Endothelial cell of umbilical vein (primary cell): ENCODE data around the gene ZNF273. TPM values are rescaled to one million over a fixed set of nuclear protein-coding genes. Genes with fewer than 3 reads are reported as not detected.

Experiments
- BruUV-seq: library from RNA; stranded (reverse); fragments of 400-500 nt; replicated peaks from 2 replicates; lab custom pipeline; 2021; lab: Mats Ljungman, UMichigan
- CTCF ChIA-PET: fragments of 300-600, 350-600 bp; sonication (Branson Sonifier 250); formaldehyde crosslinking; loops from one replicate; lab custom pipeline; 2021; ENCODE audit warnings: antibody characterized with exemption, inconsistent platforms; lab: Charles Lee
- POLR2A ChIA-PET: fragments of 300-600, 350-600 bp; sonication (Branson Sonifier 250); formaldehyde crosslinking; loops from one replicate; lab custom pipeline; 2021; ENCODE audit warnings: antibody characterized with exemption, inconsistent platforms; lab: Charles Lee
- DNase-seq: peaks from one replicate; pipeline ENCODE4 v3.0.0-alpha.2; 2011; ENCODE audit warnings: low read depth, low spot score
- FAIRE-seq: peaks from 2 replicates; lab custom pipeline; 2011; peaks lifted over from hg19 to GRCh38; lab: Jason Lieb, UNC
- H2AFZ ChIP-seq: 2 replicates; pipeline ENCODE4 v1.6.0; 2012; ENCODE audit warnings: low read depth, low read length, control low read depth, inconsistent platforms
- H3K27ac ChIP-seq: 2 replicates; pipeline ENCODE4 v1.5.1; 2011; ENCODE audit warnings: low read depth, mild to moderate bottlenecking, control low read depth, low read length, moderate library complexity; ENCODE audit not compliant: insufficient read depth
- H3K27me3 ChIP-seq, 2 experiments: 2 replicates each; pipeline versions ENCODE4 v1.6.0 to v1.6.1; 2011; ENCODE audit warnings: low read length in 2 of 2, mixed read lengths in 1 of 2; ENCODE audit not compliant: control insufficient read depth in 2 of 2, insufficient read depth in 2 of 2
- H3K36me3 ChIP-seq, 2 experiments: 2 replicates in 1 of 2; 3 replicates in 1 of 2; pipeline ENCODE4 v1.5.1; 2011; ENCODE audit warnings: low read length in 2 of 2, mild to moderate bottlenecking in 1 of 2, moderate library complexity in 1 of 2; ENCODE audit not compliant: control insufficient read depth in 2 of 2, insufficient read depth in 2 of 2; ENCODE audit errors: extremely low read depth in 1 of 2
- H3K4me1 ChIP-seq: 3 replicates; pipeline ENCODE4 v1.5.1; 2011; ENCODE audit warnings: mild to moderate bottlenecking, low read length; ENCODE audit not compliant: control insufficient read depth, insufficient read depth; ENCODE audit errors: extremely low read depth
- H3K4me2 ChIP-seq: 2 replicates; pipeline ENCODE4 v1.6.1; 2011; ENCODE audit warnings: low read length, control low read depth, mixed read lengths; ENCODE audit not compliant: insufficient read depth
- H3K4me3 ChIP-seq, 3 experiments: fragments of 200-600 bp in 1 of 3; sonication (generic), shearing (Covaris generic) in 1 of 3; replicated peaks in 1 of 3; 2 replicates each; pipeline ENCODE4 v1.5.1; 2011 to 2016; ENCODE audit warnings: control low read depth in 3 of 3, low read length in 3 of 3, mild to moderate bottlenecking in 2 of 3, inconsistent platforms in 1 of 3, low read depth in 1 of 3, moderate library complexity in 1 of 3; ENCODE audit not compliant: insufficient read depth in 1 of 3
- H3K79me2 ChIP-seq: 2 replicates; pipeline ENCODE4 v1.6.0; 2012; ENCODE audit warnings: low read length, inconsistent platforms; ENCODE audit not compliant: control insufficient read depth, insufficient read depth
- H3K9ac ChIP-seq: replicated peaks from 2 replicates; pipeline ENCODE3; 2011; ENCODE audit warnings: low read length, control low read depth; ENCODE audit not compliant: insufficient read depth; ENCODE audit errors: extremely low read depth
- H3K9me1 ChIP-seq: replicated peaks from 3 replicates; pipeline ENCODE4 v1.6.0; 2011; ENCODE audit warnings: mild to moderate bottlenecking, low read length; ENCODE audit not compliant: control insufficient read depth, insufficient read depth; ENCODE audit errors: extremely low read depth
- H3K9me3 ChIP-seq: replicated peaks from 2 replicates; pipeline ENCODE4 v1.5.1; 2012; ENCODE audit warnings: low read length, inconsistent platforms; ENCODE audit not compliant: control insufficient read depth, insufficient read depth
- H4K20me1 ChIP-seq: replicated peaks from 2 replicates; pipeline ENCODE3; 2011; ENCODE audit warnings: mild to moderate bottlenecking, low read length; ENCODE audit not compliant: control insufficient read depth, insufficient read depth; ENCODE audit errors: extremely low read depth
- CTCF ChIP-seq, 2 donors: IDR thresholded peaks; 1 replicate in 1 of 2; 2 replicates in 1 of 2; pipeline ENCODE4 v1.5.1; 2011; ENCODE audit warnings: low read length in 2 of 2, mild to moderate bottlenecking in 2 of 2, moderate library complexity in 2 of 2, control low read depth in 1 of 2, inconsistent platforms in 1 of 2, low read depth in 1 of 2; ENCODE audit not compliant: insufficient read depth in 1 of 2; ENCODE audit errors: extremely low read depth in 1 of 2
- EZH2 ChIP-seq: IDR thresholded peaks from 2 replicates; pipeline ENCODE4 v1.6.1; 2012; ENCODE audit warnings: borderline replicate concordance, low read depth, mild to moderate bottlenecking, moderate library complexity, low read length, inconsistent platforms; ENCODE audit not compliant: severe bottlenecking
- FOS ChIP-seq: IDR thresholded peaks from 2 replicates; pipeline ENCODE4 v1.6.1; 2011; ENCODE audit warnings: mild to moderate bottlenecking, low read length, moderate library complexity, borderline replicate concordance; ENCODE audit not compliant: insufficient read depth
- GATA2 ChIP-seq: IDR thresholded peaks from 2 replicates; pipeline ENCODE4 v1.7.0; 2011; ENCODE audit warnings: low read depth, mild to moderate bottlenecking, moderate library complexity, mixed read lengths, low read length; ENCODE audit not compliant: insufficient read length, insufficient read depth
- JUN ChIP-seq: IDR thresholded peaks from 2 replicates; pipeline ENCODE4 v1.6.1; 2011; ENCODE audit warnings: borderline replicate concordance, low read depth; ENCODE audit not compliant: insufficient read length, insufficient read depth
- MAX ChIP-seq: IDR thresholded peaks from 2 replicates; pipeline ENCODE4 v1.6.1; 2011; ENCODE audit not compliant: insufficient read depth, insufficient read length
- MYC ChIP-seq: IDR thresholded peaks from one replicate; pipeline ENCODE4 v1.6.1; 2011; ENCODE audit warnings: mild to moderate bottlenecking, low read depth, low read length
- POLR2A ChIP-seq: IDR thresholded peaks from 2 replicates; pipeline ENCODE4 v1.6.1; 2012; ENCODE audit warnings: low read depth, mild to moderate bottlenecking, control low read depth, low read length
- POLR2AphosphoS5 ChIP-seq: IDR thresholded peaks from 2 replicates; pipeline ENCODE4 v1.6.1; 2012; ENCODE audit warnings: low read depth, mild to moderate bottlenecking, control low read depth, low read length, moderate library complexity; ENCODE audit not compliant: insufficient read depth
- dilution Hi-C: fragments of 300-500 bp; cut with MboI; formaldehyde crosslinking; loops from one replicate; pipeline ENCODE4 v1.15.0; 2019; ENCODE audit warnings: low sequenced_read_pairs; ENCODE audit not compliant: extremely low pct_ligation_motif_present
- intact Hi-C: fragments of 100-400 bp; cut with micrococcal nuclease; formaldehyde crosslinking; loops from one replicate; pipeline ENCODE4 v1.10.0; 2022
- polyA plus RNA-seq, 4 experiments: library from polyadenylated mRNA; depleted of rRNA in 3 of 4; stranded (reverse) in 3 of 4; unstranded in 1 of 4; fragments of >200 nt; gene quantifications; 2 replicates each; pipeline versions ENCODE4 v1.2.1 to v1.2.3, GENCODE V29; 2011 to 2012; ENCODE audit warnings: missing spikeins in 1 of 4
- total RNA-seq: library from RNA; stranded (reverse); gene quantifications from 2 replicates; pipeline ENCODE4 v1.2.3, GENCODE V29; 2021

ZNF273 gene
- total and polyA plus RNA-seq, 2 donors (not counting 3 experiments of a cell fraction or from before 2014, with no cell fraction given) = 1.4 to 4.1 TPM

GRCh38 chr7:64871761-64872160 is 31.3 kb upstream of the ZNF273 start:
- Histone ChIP-seq H3K9me1 (no peaks in the 10 kb centered on the region), H2AFZ (no peak overlapping the region), H3K36me3 (no peaks in the 10 kb centered on the region), H3K4me1 (no peaks in the 10 kb centered on the region), H3K79me2 (no peaks in the 10 kb centered on the region), H3K9ac (no peak overlapping the region), H4K20me1 (no peaks in the 10 kb centered on the region), H3K9me3 (no peaks in the 10 kb centered on the region), H3K4me3 (no peak overlapping the region), H3K4me2 (no peak overlapping the region), H3K27ac (no peak overlapping the region), H3K27me3 (no peaks in the 10 kb centered on the region)
- no peak for TF ChIP-seq MYC
- TF ChIP-seq CTCF (IDR thresholded peaks at IDR 0.05; ENCODE audit: extremely low read depth in 1 of 2, insufficient read depth in 1 of 2, low read depth in 1 of 2, low read length in 2 of 2) = no peak
- no peak for TF ChIP-seq JUN
- no peak for TF ChIP-seq POLR2AphosphoS5
- CTCF ChIA-PET = no interaction called here
- no TSS peak for BruUV-seq
- POLR2A ChIA-PET = no interaction called here
- DNase-seq = no peak
- no peak for FAIRE-seq
- intact Hi-C loops (no loop called here), dilution Hi-C loops (no loop called here)

GRCh38 chr7:64872351-64873154 is 30.5 kb upstream of the ZNF273 start:
- H3K27me3 ChIP-seq = no peaks in the 10 kb centered on the region
- no peak overlapping the region for H3K4me2 ChIP-seq
- POLR2A ChIA-PET = no interaction called here
- no peaks in the 10 kb centered on the region for H3K9me3 ChIP-seq
- BruUV-seq = no TSS peak
- DNase-seq (no peak), FAIRE-seq (no peak)
- H3K79me2 ChIP-seq = no peaks in the 10 kb centered on the region
- no peaks in the 10 kb centered on the region for H4K20me1 ChIP-seq
- H3K36me3 ChIP-seq = no peaks in the 10 kb centered on the region
- no peak overlapping the region for H3K9ac ChIP-seq
- intact Hi-C loops = no loop called here
- no peaks in the 10 kb centered on the region for H3K4me1 ChIP-seq
- CTCF ChIA-PET = no interaction called here
- dilution Hi-C loops = no loop called here
- H3K4me3 ChIP-seq = no peak overlapping the region
- TF ChIP-seq CTCF (IDR thresholded peaks at IDR 0.05; ENCODE audit: extremely low read depth in 1 of 2, insufficient read depth in 1 of 2, low read depth in 1 of 2, low read length in 2 of 2) = no peak
- no peak for TF ChIP-seq EZH2
- TF ChIP-seq MAX = no peak
- TF ChIP-seq POLR2A = no peak
- no peak for TF ChIP-seq GATA2
- TF ChIP-seq MYC = no peak
- TF ChIP-seq FOS = no peak
- no peak for TF ChIP-seq JUN
- TF ChIP-seq POLR2AphosphoS5 = no peak
- H2AFZ ChIP-seq = no peak overlapping the region
- H3K9me1 ChIP-seq = no peaks in the 10 kb centered on the region
- H3K27ac ChIP-seq = no peak overlapping the region
